ENCODE data around the gene ATP13A2.

- TF ChIP-seq POLR2AphosphoS5 (IDR thresholded peaks at IDR 0.05; ENCODE audit: low read depth), result no peak
- TF ChIP-seq GABPA (IDR thresholded peaks at IDR 0.05; ENCODE audit: low read depth), result no peak
- no peak for TF ChIP-seq SPI1 (IDR thresholded peaks at IDR 0.05; ENCODE audit: borderline replicate concordance, low read depth)
- no peak for TF ChIP-seq CTCF (IDR thresholded peaks at IDR 0.05; ENCODE audit: insufficient read depth, low read length)
- no peak for TF ChIP-seq REST (IDR thresholded peaks at IDR 0.05; ENCODE audit: insufficient replicate concordance, low read depth)
Observed at GRCh38 chr1:16970132-16970910, 41.4 kb downstream of the ATP13A2 start.

Data from HL-60 (cell line).